HepG2 (cell line): ENCODE measurements around the gene PRDM15. TPM values are rescaled to one million over a fixed set of nuclear protein-coding genes. Genes with fewer than 3 reads are reported as not detected.

ENCODE experiments used
- ATAC-seq: fragments of 200-7000 bp; cut with Tn5 transposase; 3 replicates; pipeline ENCODE4 v1.9.1; 2020; ENCODE audit warnings: mild to moderate bottlenecking, moderate library complexity
- BruUV-seq: library from RNA; stranded (reverse); fragments of 400-500 nt; replicated peaks from 2 replicates; lab custom pipeline; 2021; lab: Mats Ljungman, UMichigan
- CTCF ChIA-PET: fragments of 300-600 bp; formaldehyde crosslinking; extraction: SDS; loops from one replicate; lab custom pipeline; 2021; ENCODE audit warnings: low total read pairs, inconsistent platforms, low intra/inter-chr PET ratio; lab: Yijun Ruan, JAX
- POLR2A ChIA-PET: fragments of 350-600 bp; sonication (Branson Sonifier 250); formaldehyde crosslinking; loops from one replicate; lab custom pipeline; 2020; ENCODE audit warnings: antibody characterized with exemption, inconsistent platforms; lab: Yijun Ruan, JAX
- DNase-seq: peaks from one replicate; pipeline ENCODE4 v3.0.0-alpha.2; 2015; ENCODE audit warnings: low spot score
- FAIRE-seq: peaks from 3 replicates; lab custom pipeline; 2011; peaks lifted over from hg19 to GRCh38; lab: Jason Lieb, UNC
- H2AFZ ChIP-seq: one replicate; pipeline ENCODE4 v1.6.1; 2011; ENCODE audit warnings: low read length, inconsistent platforms
- H3K27ac ChIP-seq: fragments of 300-600 bp; 3 replicates; pipeline ENCODE4 v1.8.0; 2011; ENCODE audit warnings: mixed run types, mild to moderate bottlenecking, mixed read lengths, low read length, inconsistent platforms; ENCODE audit not compliant: insufficient read depth; ENCODE audit errors: extremely low read length
- H3K27me3 ChIP-seq, 2 experiments: fragments of 200-600 bp in 1 of 2; 2 replicates in 1 of 2; 3 replicates in 1 of 2; pipeline versions ENCODE4 v1.6.0 to v1.8.0; 2011; ENCODE audit warnings: low read length in 2 of 2, mild to moderate bottlenecking in 2 of 2, moderate library complexity in 2 of 2, inconsistent platforms in 1 of 2; ENCODE audit not compliant: insufficient read depth in 2 of 2, control insufficient read depth in 1 of 2
- H3K36me3 ChIP-seq, 2 experiments: fragments of 200-600 bp in 1 of 2; replicated peaks in 1 of 2; 2 replicates in 1 of 2; 3 replicates in 1 of 2; pipeline versions ENCODE4 v1.5.1 to v1.8.0; 2011; ENCODE audit warnings: low read length in 2 of 2, inconsistent platforms in 1 of 2; ENCODE audit not compliant: insufficient read depth in 2 of 2, control insufficient read depth in 1 of 2
- H3K4me1 ChIP-seq: 2 replicates; pipeline ENCODE4 v1.5.1; 2012; ENCODE audit warnings: low read length, inconsistent platforms; ENCODE audit not compliant: insufficient read depth
- H3K4me2 ChIP-seq: 2 replicates; pipeline ENCODE4 v1.6.0; 2011; ENCODE audit warnings: low read depth, low read length, inconsistent platforms
- H3K4me3 ChIP-seq, 3 experiments: fragments of 200-600 bp in 1 of 3; sonication (generic), shearing (Covaris generic) in 1 of 3; replicated peaks in 1 of 3; 2 replicates each; pipeline ENCODE4 v1.5.1; 2011 to 2016; ENCODE audit warnings: low read length in 3 of 3, inconsistent platforms in 2 of 3, low read depth in 2 of 3, mild to moderate bottlenecking in 2 of 3, control low read depth in 1 of 3, mixed read lengths in 1 of 3; ENCODE audit not compliant: insufficient read depth in 1 of 3
- H3K79me2 ChIP-seq: one replicate; pipeline ENCODE4 v1.6.1; 2011; ENCODE audit warnings: low read length, inconsistent platforms; ENCODE audit not compliant: insufficient read depth
- H3K9ac ChIP-seq: 2 replicates; pipeline ENCODE4 v1.6.0; 2011; ENCODE audit warnings: mild to moderate bottlenecking, low read depth, low read length, inconsistent platforms; ENCODE audit not compliant: insufficient read depth
- H3K9me3 ChIP-seq: 2 replicates; pipeline ENCODE4 v1.5.1; 2012; ENCODE audit warnings: mild to moderate bottlenecking, low read length
- H4K20me1 ChIP-seq: 2 replicates; pipeline ENCODE4 v1.6.0; 2011; ENCODE audit warnings: inconsistent platforms, mild to moderate bottlenecking, low read length, moderate library complexity; ENCODE audit not compliant: insufficient read depth
- ARID2 ChIP-seq: sonication (generic); formaldehyde crosslinking; IDR thresholded peaks from 2 replicates; pipeline ENCODE4 v1.8.1; 2022; ENCODE audit warnings: mild to moderate bottlenecking, missing genetic modification reagents, borderline replicate concordance
- ATM ChIP-seq: fragments of 450-650 bp; IDR thresholded peaks from 2 replicates; pipeline ENCODE4 v1.7.1; 2017; ENCODE audit warnings: mild to moderate bottlenecking, borderline replicate concordance
- HOMEZ ChIP-seq: IDR thresholded peaks from 2 replicates; pipeline ENCODE4 v1.6.1; 2016; ENCODE audit warnings: low read depth
- MAF1 ChIP-seq: sonication (generic); formaldehyde crosslinking; IDR thresholded peaks from 2 replicates; pipeline ENCODE4 v1.5.0; 2020; ENCODE audit warnings: missing genetic modification reagents, borderline replicate concordance
- NBN ChIP-seq: fragments of 450-650 bp; conservative IDR thresholded peaks from 2 replicates; pipeline ENCODE4 v1.6.1; 2017
- RFXAP ChIP-seq: sonication (generic); formaldehyde crosslinking; IDR thresholded peaks from 2 replicates; pipeline ENCODE4 v1.4.0; 2020; ENCODE audit warnings: missing genetic modification reagents, borderline replicate concordance
- SMC3 ChIP-seq: IDR thresholded peaks from 2 replicates; pipeline ENCODE4 v1.6.1; 2011; ENCODE audit warnings: low read length, improper control_type of control experiment
- SRSF1 ChIP-seq: fragments of 200-400 bp; formaldehyde crosslinking; optimal IDR thresholded peaks from 2 replicates; pipeline ENCODE3; 2017; ENCODE audit warnings: mild to moderate bottlenecking, low read depth, low read length, moderate library complexity
- TCF12 ChIP-seq, 2 experiments: fragments of 450-650 bp in 1 of 2; sonication (generic) in 1 of 2; formaldehyde crosslinking in 1 of 2; IDR thresholded peaks; 2 replicates each; pipeline versions ENCODE4 v1.6.1 to v1.8.0; 2017 to 2022; ENCODE audit warnings: antibody characterized with exemption in 1 of 2, mild to moderate bottlenecking in 1 of 2, missing genetic modification reagents in 1 of 2, moderate library complexity in 1 of 2
- ZNF276 ChIP-seq: sonication (generic); formaldehyde crosslinking; IDR thresholded peaks from 2 replicates; pipeline ENCODE4 v1.4.0; 2020; ENCODE audit warnings: mild to moderate bottlenecking, low read depth, missing genetic modification reagents
- ZNF619 ChIP-seq: sonication (generic); formaldehyde crosslinking; IDR thresholded peaks from 2 replicates; pipeline ENCODE4 v1.4.0; 2020; ENCODE audit warnings: mild to moderate bottlenecking, missing genetic modification reagents
- ZNF788 ChIP-seq: sonication (generic); formaldehyde crosslinking; IDR thresholded peaks from 2 replicates; pipeline ENCODE4 v1.5.0; 2020; ENCODE audit warnings: mild to moderate bottlenecking, missing genetic modification reagents, borderline replicate concordance
- WGBS: methylation state at CpG from one replicate; pipeline ENCODE4 v1.1.6; 2017; ENCODE audit warnings: low lambda C conversion rate; 5-methylcytosine and 5-hydroxymethylcytosine counted together
- in situ Hi-C: cut with HindIII; loops from 2 replicates; pipeline ENCODE4 v1.10.0; 2017; ENCODE audit warnings: low pct_unique_long_range_greater_than_20kb; ENCODE audit not compliant: extremely low pct_ligation_motif_present
- intact Hi-C: fragments of 100-400 bp; cut with micrococcal nuclease; formaldehyde crosslinking; loops from one replicate; pipeline ENCODE4 v1.10.0; 2022; ENCODE audit not compliant: unreplicated experiment
- polyA plus RNA-seq, 8 experiments: library from polyadenylated mRNA; depleted of rRNA in 3 of 8; stranded (reverse) in 7 of 8; unstranded in 1 of 8; fragments of >200 nt; fragmentation: Illumina TruSeq in 4 of 8; extraction: Trizol in 4 of 8; gene quantifications; 2 replicates each; pipeline versions ENCODE4 v1.2.1 to v1.2.3, GENCODE V29; 2011 to 2016; ENCODE audit warnings: low read depth in 4 of 8, missing spikeins in 1 of 8, mixed read lengths in 1 of 8; ENCODE audit not compliant: insufficient read depth in 1 of 8
- total RNA-seq, 5 experiments: library from RNA; depleted of rRNA; stranded (reverse); fragments of >200 nt; fragmentation: Illumina TruSeq; extraction: Trizol; gene quantifications; 2 replicates each; pipeline ENCODE4 v1.2.3, GENCODE V29; 2016; ENCODE audit warnings: low read depth in 1 of 5

Gene PRDM15
- total and polyA plus RNA-seq, 2 of the 13 experiments (the other 11 are each of a cell fraction or from before 2014, with no cell fraction given), result 4.0 to 6.9 TPM

- BruUV-seq, result no TSS peak
- FAIRE-seq (no peak), DNase-seq (no peak), ATAC-seq (no peak)
- Histone ChIP-seq H3K79me2 (no peaks in the 10 kb centered on the region), H3K4me1 (no peaks in the 10 kb centered on the region), H3K27ac (no peak overlapping the region), H4K20me1 (no peaks in the 10 kb centered on the region), H3K36me3 (peaks cover 4 to 39% of the 10 kb centered on the region in 2 experiments; a peak in 4 of 5 replicates), H3K4me3 (no peak overlapping the region), H3K27me3 (no peaks in the 10 kb centered on the region), H3K9me3 (no peaks in the 10 kb centered on the region), H3K9ac (no peak overlapping the region), H2AFZ (no peak overlapping the region), H3K4me2 (no peak overlapping the region)
- intact Hi-C loops, result no loop called here
- TF ChIP-seq ATM (no peak), ZNF619 (CRISPR knock-in tag) (no peak)
- in situ Hi-C loops, result no loop called here
- WGBS, result 83% methylated on average over 8 of the region's 25 CpGs
- CTCF ChIA-PET, result no interaction called here
- POLR2A ChIA-PET, result no interaction called here
Measured at GRCh38 chr21:41834252-41834925, 44.8 kb downstream of the PRDM15 start.

- H2AFZ ChIP-seq, result no peak overlapping the region
- H3K4me3 ChIP-seq, result no peak overlapping the region
- no peaks in the 10 kb centered on the region for H4K20me1 ChIP-seq
- H3K27me3 ChIP-seq, result no peaks in the 10 kb centered on the region
- CTCF ChIA-PET, result no interaction called here
- FAIRE-seq (no peak), ATAC-seq (no peak), DNase-seq (no peak)
- H3K27ac ChIP-seq, result no peak overlapping the region
- intact Hi-C loops (no loop called here), in situ Hi-C loops (no loop called here)
- POLR2A ChIA-PET, result no interaction called here
- whole genome bisulfite sequencing, result 92% methylated on average over 8 of the region's 13 CpGs
- H3K79me2 ChIP-seq, result no peaks in the 10 kb centered on the region
- peaks cover 4 to 32% of the 10 kb centered on the region in 2 experiments; a peak in 4 of 5 replicates for H3K36me3 ChIP-seq
- BruUV-seq, result no TSS peak
- no peaks in the 10 kb centered on the region for H3K9me3 ChIP-seq
- H3K4me1 ChIP-seq, result no peaks in the 10 kb centered on the region
- H3K9ac ChIP-seq, result no peak overlapping the region
- H3K4me2 ChIP-seq, result no peak overlapping the region
- TF ChIP-seq NBN (no peak), ZNF788 (CRISPR knock-in tag) (no peak), ARID2 (CRISPR knock-in tag) (no peak), SMC3 (no peak), RFXAP (CRISPR knock-in tag) (no peak), SRSF1 (no peak), HOMEZ (CRISPR knock-in tag) (no peak), MAF1 (CRISPR knock-in tag) (no peak), TCF12 (IDR thresholded peaks at IDR 0.05) (no peak), TCF12 (CRISPR knock-in tag; IDR thresholded peaks at IDR 0.05) (no peak), ZNF276 (CRISPR knock-in tag) (no peak)
Measured at GRCh38 chr21:41833497-41834115, 45.5 kb downstream of the PRDM15 start.
